Adrenal gland (tissue), 5 donors: Measurements from ENCODE around the gene TBL2.
"Not testable (repeated sequence)": the region's sequence is repeated elsewhere in the genome, so short reads cannot be mapped to it uniquely, and the experiment has no call there.

Experiments used
- CTCF ChIP-seq, 6 experiments: fragments of 450-650 bp in 4 of 6; fragments of 200-600 bp in 2 of 6; sonication (generic) in 1 of 6; IDR thresholded peaks; 1 replicate in 5 of 6; 2 replicates in 1 of 6; pipeline versions ENCODE4 v1.5.1 to v1.8.0; 2016 to 2021; ENCODE audit warnings: antibody characterized with exemption in 6 of 6, mild to moderate bottlenecking in 2 of 6, moderate library complexity in 1 of 6
- POLR2A ChIP-seq, 2 donors: fragments of 450-650 bp; IDR thresholded peaks; one replicate each; pipeline ENCODE4 v1.6.1; 2017; ENCODE audit warnings: antibody characterized with exemption in 2 of 2, mild to moderate bottlenecking in 2 of 2, moderate library complexity in 1 of 2
- donor health status: DM: no; HTN: no; CAD: no.

GRCh38 chr7:73607692-73607983 lies 29.3 kb upstream of the TBL2 start:
- not testable (repeated sequence) for TF ChIP-seq POLR2A, CTCF (IDR thresholded peaks at IDR 0.05)
